ENCODE measurements around the gene CPT1C. TPM values are rescaled to one million over a fixed set of nuclear protein-coding genes. Genes with fewer than 3 reads are reported as not detected.
"Not testable (repeated sequence)": the region's sequence is repeated elsewhere in the genome, so short reads cannot be mapped to it uniquely, and the experiment has no call there.

The CPT1C gene
- total and polyA plus RNA-seq, 5 donors = 4.5 to 8.5 (median 5.7) TPM

GRCh38 chr19:49705919-49706318, 15.0 kb downstream of the CPT1C start:
- DNase-seq (peak in 1 of 3 donors; percentile 37), ATAC-seq (no peak)
- no peaks in the 10 kb centered on the region for H3K27me3 ChIP-seq (ENCODE audit: control insufficient read depth, insufficient read depth)
- 93% methylated on average over 16 of the region's 16 CpGs for whole genome bisulfite sequencing
- H3K4me1 ChIP-seq (ENCODE audit: control insufficient read depth, insufficient read depth, low read length) = no peaks in the 10 kb centered on the region
- H3K4me3 ChIP-seq (ENCODE audit: low read length) = no peak overlapping the region
- intact Hi-C loops (cut with DNase I) = no loop called here
- H3K27ac ChIP-seq (ENCODE audit: low read length) = no peak overlapping the region
- no peaks in the 10 kb centered on the region for H3K9me3 ChIP-seq (ENCODE audit: control insufficient read depth, low read length)

- no peaks in the 10 kb centered on the region for H3K9me3 ChIP-seq (ENCODE audit: control insufficient read depth, low read length)
- H3K4me3 ChIP-seq (ENCODE audit: low read length) = no peak overlapping the region
- ATAC-seq (no peak), DNase-seq (no peak)
- intact Hi-C loops (cut with DNase I) = no loop called here
- no peak overlapping the region for H3K27ac ChIP-seq (ENCODE audit: low read length)
- H3K27me3 ChIP-seq (ENCODE audit: control insufficient read depth, insufficient read depth) = no peaks in the 10 kb centered on the region
- no peaks in the 10 kb centered on the region for H3K4me1 ChIP-seq (ENCODE audit: control insufficient read depth, insufficient read depth, low read length)
- 91% methylated on average over 20 of the region's 20 CpGs for WGBS
Measured at GRCh38 chr19:49710372-49710951, 19.5 kb downstream of the CPT1C start.

GRCh38 chr19:49712397-49712859, 21.5 kb downstream of the CPT1C start:
- Histone ChIP-seq H3K4me1 (ENCODE audit: control insufficient read depth, insufficient read depth, low read length) (no peaks in the 10 kb centered on the region), H3K4me3 (ENCODE audit: low read length) (no peak overlapping the region), H3K27ac (ENCODE audit: low read length) (no peak overlapping the region), H3K9me3 (ENCODE audit: control insufficient read depth, low read length) (no peaks in the 10 kb centered on the region), H3K27me3 (ENCODE audit: control insufficient read depth, insufficient read depth) (no peaks in the 10 kb centered on the region)
- 56% methylated on average over 20 of the region's 20 CpGs for WGBS
- DNase-seq = peak; percentile 54 to 77 (median 72)
- intact Hi-C loops (cut with DNase I) = no loop called here
- peak in 1 of 2 donors; percentile 48 for ATAC-seq

- ATAC-seq = no peak
- no peak overlapping the region for H3K27ac ChIP-seq (ENCODE audit: low read length)
Measured at GRCh38 chr19:49713236-49713845, 22.4 kb downstream of the CPT1C start.

GRCh38 chr19:49716154-49716553, 25.2 kb downstream of the CPT1C start:
- DNase-seq = peak in 1 of 3 donors; percentile 25
- intact Hi-C loops (cut with DNase I) = no loop called here
- Histone ChIP-seq H3K4me3 (ENCODE audit: low read length) (no peak overlapping the region), H3K27me3 (ENCODE audit: control insufficient read depth, insufficient read depth) (no peaks in the 10 kb centered on the region), H3K9me3 (ENCODE audit: control insufficient read depth, low read length) (no peaks in the 10 kb centered on the region), H3K27ac (ENCODE audit: low read length) (no peak overlapping the region), H3K4me1 (ENCODE audit: control insufficient read depth, insufficient read depth, low read length) (no peaks in the 10 kb centered on the region)
- WGBS = 72% methylated on average over 3 of the region's 3 CpGs
- ATAC-seq = no peak

More at GRCh38 chr19:49713236-49713845, 22.4 kb downstream of the CPT1C start:
- 86% methylated on average over 7 of the region's 8 CpGs for WGBS
- no peaks in the 10 kb centered on the region for H3K4me1 ChIP-seq (ENCODE audit: control insufficient read depth, insufficient read depth, low read length)
- H3K4me3 ChIP-seq (ENCODE audit: low read length) = no peak overlapping the region
- intact Hi-C loops (cut with DNase I) = no loop called here
- DNase-seq = no peak
- no peaks in the 10 kb centered on the region for H3K9me3 ChIP-seq (ENCODE audit: control insufficient read depth, low read length)
- H3K27me3 ChIP-seq (ENCODE audit: control insufficient read depth, insufficient read depth) = no peaks in the 10 kb centered on the region

GRCh38 chr19:49718511-49718910, 27.6 kb downstream of the CPT1C start:
- ATAC-seq (no peak), DNase-seq (no peak)
- no peak overlapping the region for H3K4me3 ChIP-seq (ENCODE audit: low read length)
- 86% methylated on average over 8 of the region's 8 CpGs for WGBS
- H3K27ac ChIP-seq (ENCODE audit: low read length) = no peak overlapping the region
- H3K27me3 ChIP-seq (ENCODE audit: control insufficient read depth, insufficient read depth) = no peaks in the 10 kb centered on the region
- intact Hi-C loops (cut with DNase I) = no loop called here
- no peaks in the 10 kb centered on the region for H3K9me3 ChIP-seq (ENCODE audit: control insufficient read depth, low read length)
- H3K4me1 ChIP-seq (ENCODE audit: control insufficient read depth, insufficient read depth, low read length) = no peaks in the 10 kb centered on the region

GRCh38 chr19:49718991-49719390, 28.1 kb downstream of the CPT1C start:
- intact Hi-C loops (cut with DNase I) = no loop called here
- H3K4me1 ChIP-seq (ENCODE audit: control insufficient read depth, insufficient read depth, low read length) = no peaks in the 10 kb centered on the region
- 80% methylated on average over 6 of the region's 6 CpGs for WGBS
- H3K27me3 ChIP-seq (ENCODE audit: control insufficient read depth, insufficient read depth) = no peaks in the 10 kb centered on the region
- no peak overlapping the region for H3K4me3 ChIP-seq (ENCODE audit: low read length)
- DNase-seq = no peak
- no peaks in the 10 kb centered on the region for H3K9me3 ChIP-seq (ENCODE audit: control insufficient read depth, low read length)
- H3K27ac ChIP-seq (ENCODE audit: low read length) = no peak overlapping the region
- no peak for ATAC-seq

- H3K27me3 ChIP-seq (ENCODE audit: control insufficient read depth, insufficient read depth); H3K4me1 ChIP-seq (ENCODE audit: control insufficient read depth, insufficient read depth, low read length); DNase-seq; H3K9me3 ChIP-seq (ENCODE audit: control insufficient read depth, low read length); H3K4me3 ChIP-seq (ENCODE audit: low read length); H3K27ac ChIP-seq (ENCODE audit: low read length); intact Hi-C loops (cut with DNase I); ATAC-seq: not testable (repeated sequence)
- 83% methylated on average over 22 of the region's 22 CpGs for WGBS
Measured at GRCh38 chr19:49719420-49719819, 28.5 kb downstream of the CPT1C start.

- peak overlapping the region; percentile 94 for H3K27ac ChIP-seq (ENCODE audit: low read length)
- whole genome bisulfite sequencing = 41% methylated on average over 23 of the region's 23 CpGs
- H3K27me3 ChIP-seq (ENCODE audit: control insufficient read depth, insufficient read depth) = no peaks in the 10 kb centered on the region
- DNase-seq (peak; percentile 79 to 91 (median 87)), ATAC-seq (peak; percentile 91 to 94)
- intact Hi-C loops (cut with DNase I) = no loop called here
- H3K9me3 ChIP-seq (ENCODE audit: control insufficient read depth, low read length) = no peaks in the 10 kb centered on the region
- H3K4me1 ChIP-seq (ENCODE audit: control insufficient read depth, insufficient read depth, low read length) = peaks cover 5% of the 10 kb centered on the region
- no peak overlapping the region for H3K4me3 ChIP-seq (ENCODE audit: low read length)
Measured at GRCh38 chr19:49727217-49728030, 36.5 kb downstream of the CPT1C start.

GRCh38 chr19:49730166-49730565, 39.2 kb downstream of the CPT1C start:
- intact Hi-C loops (cut with DNase I) = no loop called here
- H3K4me3 ChIP-seq (ENCODE audit: low read length) = no peak overlapping the region
- H3K27ac ChIP-seq (ENCODE audit: low read length) = no peak overlapping the region
- no peaks in the 10 kb centered on the region for H3K9me3 ChIP-seq (ENCODE audit: control insufficient read depth, low read length)
- 79% methylated on average over 5 of the region's 5 CpGs for WGBS
- no peaks in the 10 kb centered on the region for H3K27me3 ChIP-seq (ENCODE audit: control insufficient read depth, insufficient read depth)
- no peak for ATAC-seq
- no peak for DNase-seq
- peaks cover 5% of the 10 kb centered on the region for H3K4me1 ChIP-seq (ENCODE audit: control insufficient read depth, insufficient read depth, low read length)

GRCh38 chr19:49738268-49738667, 47.4 kb downstream of the CPT1C start:
- DNase-seq (no peak), ATAC-seq (no peak)
- intact Hi-C loops (cut with DNase I) = no loop called here
- WGBS = 87% methylated on average over 4 of the region's 4 CpGs
- Histone ChIP-seq H3K4me3 (ENCODE audit: low read length) (no peak overlapping the region), H3K9me3 (ENCODE audit: control insufficient read depth, low read length) (no peaks in the 10 kb centered on the region), H3K27me3 (ENCODE audit: control insufficient read depth, insufficient read depth) (no peaks in the 10 kb centered on the region), H3K27ac (ENCODE audit: low read length) (no peak overlapping the region), H3K4me1 (ENCODE audit: control insufficient read depth, insufficient read depth, low read length) (no peaks in the 10 kb centered on the region)

All from right cardiac atrium (tissue), 5 donors.